NCI-H510A treated with DMSO at 0.1 percent for 48 hours (cell line): ENCODE results near the gene ATXN3L.
"Not testable (repeated sequence)": the region's sequence is repeated elsewhere in the genome, so short reads cannot be mapped to it uniquely, and the experiment has no call there.

Source experiments
- DNase-seq: peaks from one replicate; lab custom pipeline; 2025; lab: John Stamatoyannopoulos, UW

ATXN3L gene

DNA sequence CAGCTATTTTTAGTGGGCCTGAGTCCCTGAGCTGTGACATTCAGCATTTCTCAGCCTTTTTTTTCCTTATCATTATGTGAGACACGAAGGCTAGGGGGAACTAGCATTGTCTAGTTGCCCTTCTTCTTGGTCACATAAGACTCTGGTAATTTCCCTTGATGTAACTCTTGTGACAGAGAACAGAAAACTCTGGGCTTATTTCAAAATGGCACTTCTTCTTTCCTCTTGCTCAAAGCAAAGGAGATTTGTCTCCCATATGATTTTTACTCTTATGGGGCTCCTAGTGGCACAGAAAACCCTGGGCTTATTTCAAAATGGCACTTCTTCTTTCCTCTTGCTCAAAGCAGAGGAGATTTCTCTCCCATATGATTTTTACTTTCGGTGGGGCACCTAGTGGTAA, 14.7 kb downstream of the ATXN3L start:
- DNase-seq = no peak

DNA sequence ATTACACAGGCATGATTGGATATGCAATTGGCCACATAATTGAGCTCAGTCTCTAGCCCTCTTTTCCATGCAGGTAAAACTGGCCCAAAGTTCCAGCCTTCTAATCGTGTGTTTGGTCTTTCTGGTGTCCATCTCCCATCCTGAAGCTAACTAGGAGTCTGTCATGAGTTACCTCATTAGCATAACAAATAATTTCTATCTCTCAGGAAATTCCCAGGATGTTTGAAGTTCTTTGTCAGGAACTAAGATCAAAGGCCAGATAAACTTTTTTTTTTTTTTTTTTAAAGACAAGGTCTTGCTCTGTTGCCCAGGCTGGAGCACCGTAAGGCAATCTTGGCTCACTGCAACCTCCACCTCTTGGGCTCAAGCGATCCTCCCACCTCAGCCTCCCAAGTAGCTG, 15.8 kb downstream of the ATXN3L start:
- no peak for DNase-seq

DNA sequence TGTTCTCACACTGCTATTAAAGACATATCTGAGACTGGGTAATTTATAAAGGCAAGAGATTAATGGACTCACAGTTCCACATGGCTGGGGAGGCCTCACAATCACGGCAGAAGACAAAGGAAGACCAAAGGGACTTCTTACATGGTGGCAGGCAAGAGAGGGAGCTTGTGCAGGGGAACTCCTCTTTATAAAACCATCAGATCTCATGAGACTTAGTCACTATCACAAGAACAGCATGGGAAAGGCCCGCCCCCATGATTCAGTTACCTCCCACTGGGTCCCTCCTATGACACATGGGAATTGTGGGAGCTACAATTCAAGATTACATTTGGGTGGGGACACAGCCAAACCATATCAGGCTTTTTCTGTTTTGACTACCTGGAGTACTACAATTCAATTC, 16.6 kb downstream of the ATXN3L start:
- not testable (repeated sequence) for DNase-seq

DNA sequence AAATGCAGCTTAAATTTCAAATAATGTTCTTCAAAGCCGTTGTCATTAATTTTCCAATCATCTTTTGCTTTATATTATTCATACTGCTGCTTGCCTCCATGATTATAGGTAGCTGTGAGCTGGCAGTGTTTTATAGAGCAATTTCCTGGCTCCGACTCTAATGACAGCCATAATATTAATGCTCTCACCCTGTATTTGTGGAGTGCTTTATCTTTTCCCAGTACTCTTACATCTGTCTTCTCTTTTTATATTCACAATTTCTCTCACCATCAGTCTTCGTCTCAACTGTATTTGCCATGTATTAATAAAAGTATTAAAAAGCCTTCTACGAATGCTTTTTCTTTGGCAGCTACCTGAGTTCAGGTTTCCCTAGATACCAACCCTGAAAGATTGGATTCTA, 21.0 kb downstream of the ATXN3L start:
- DNase-seq = no peak

DNA sequence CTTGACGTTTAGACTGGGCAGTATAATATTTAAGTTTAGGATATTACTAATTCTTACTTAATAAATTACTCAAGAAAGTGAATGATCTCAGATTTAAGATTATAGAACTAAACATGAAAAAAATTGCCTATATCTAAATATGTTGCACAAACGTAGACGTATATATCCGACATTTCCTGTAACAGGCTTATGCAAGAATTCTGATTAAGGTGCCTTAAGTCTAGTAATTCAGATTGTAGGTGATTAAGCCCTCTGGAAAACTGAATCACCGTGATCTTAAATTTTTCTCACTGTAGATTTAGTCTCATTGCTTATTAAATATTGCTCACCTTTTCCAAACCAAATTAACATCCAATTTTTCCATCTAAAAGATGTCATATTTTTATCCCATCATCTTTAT, 24.0 kb downstream of the ATXN3L start:
- DNase-seq = no peak

DNA sequence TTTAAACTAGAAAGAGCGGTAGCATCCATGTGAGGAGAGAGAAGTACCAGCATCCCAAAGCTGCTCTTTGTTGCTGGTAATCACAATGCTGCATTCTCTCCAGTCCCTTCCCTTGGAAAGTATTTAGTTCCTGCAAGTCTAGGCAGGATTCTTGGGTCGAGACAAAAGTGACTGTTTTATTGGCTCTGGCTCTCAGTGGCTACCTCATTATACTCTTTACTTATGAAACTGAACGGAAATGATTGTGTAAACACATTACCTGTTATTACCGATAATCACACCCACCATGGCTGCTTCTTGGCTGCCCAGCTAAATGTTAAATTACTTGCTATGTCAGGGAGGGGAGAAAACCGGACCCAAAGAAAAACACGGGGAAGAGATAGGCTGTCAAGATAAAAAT, 26.2 kb downstream of the ATXN3L start:
- DNase-seq = peak; percentile 29

DNA sequence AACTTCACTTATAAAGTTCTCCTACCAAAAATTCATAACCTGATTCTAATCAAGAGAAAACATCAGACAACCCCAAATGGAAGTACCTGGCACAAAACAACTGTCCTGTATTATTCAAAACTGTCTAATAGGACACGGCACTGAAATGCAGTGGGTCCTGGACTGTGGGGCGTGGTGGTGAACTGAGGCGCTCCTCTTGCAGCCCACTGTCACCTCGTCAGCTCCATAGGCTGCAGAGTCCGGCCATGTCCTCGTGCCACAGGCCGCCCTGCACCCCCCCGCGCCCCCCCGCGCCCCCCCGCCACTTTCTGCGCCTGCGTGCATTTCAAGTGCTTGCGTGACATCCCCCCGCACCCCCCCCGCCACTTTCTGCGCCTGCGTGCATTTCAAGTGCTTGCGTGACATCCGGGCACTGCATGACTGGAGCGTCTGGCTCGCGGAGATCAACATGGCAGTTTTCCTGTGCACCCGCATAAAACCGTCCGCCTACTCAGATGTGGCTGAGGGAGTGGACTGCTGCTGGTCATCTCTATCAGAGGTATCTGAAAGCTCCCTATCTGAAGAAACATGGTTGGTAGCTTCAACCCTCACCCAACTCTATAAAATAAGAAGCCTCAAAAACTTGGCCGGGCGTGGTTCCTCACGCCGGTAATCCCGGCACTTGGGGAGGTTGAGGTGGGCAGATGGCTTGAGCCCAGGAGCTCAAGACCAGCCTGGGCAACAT, 28.8 kb downstream of the ATXN3L start:
- no peak for DNase-seq

DNA sequence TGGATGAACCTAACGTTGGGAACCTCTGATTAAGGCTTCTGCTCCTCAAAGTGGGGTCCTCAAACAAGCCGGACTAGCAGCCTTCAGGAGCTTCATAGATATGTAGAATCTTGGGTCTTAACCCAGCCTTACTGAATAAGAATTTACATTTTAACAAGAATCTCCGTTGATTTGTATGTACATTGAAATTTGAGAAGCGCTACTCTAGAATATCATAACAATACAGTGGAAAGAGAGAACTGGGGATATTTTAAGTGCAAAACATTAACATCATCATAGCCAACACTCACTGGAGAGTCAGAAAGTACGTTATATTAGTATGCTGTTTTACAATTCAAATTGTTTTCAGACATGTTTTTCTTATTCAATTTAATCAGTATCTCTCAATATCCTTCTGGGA, 31.2 kb downstream of the ATXN3L start:
- DNase-seq = no peak

DNA sequence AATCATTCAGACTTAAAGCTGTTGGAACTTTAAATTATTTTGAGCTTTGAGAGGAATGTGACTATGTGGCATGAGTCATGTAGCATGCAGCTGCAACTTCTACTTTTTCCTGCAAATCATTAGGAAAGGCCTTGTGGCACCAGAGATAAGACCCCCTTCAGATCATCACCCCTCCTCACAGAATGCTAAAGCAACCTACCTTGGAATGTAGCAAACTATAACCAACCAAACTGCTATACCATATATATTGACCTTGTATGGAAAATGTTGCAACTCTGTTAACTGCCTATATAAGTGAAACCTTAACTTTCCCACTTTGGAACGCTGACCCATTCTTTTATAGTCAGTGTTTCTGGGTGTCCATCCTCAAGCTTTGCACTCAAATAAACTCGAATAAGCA, 32.0 kb downstream of the ATXN3L start:
- no peak for DNase-seq

DNA sequence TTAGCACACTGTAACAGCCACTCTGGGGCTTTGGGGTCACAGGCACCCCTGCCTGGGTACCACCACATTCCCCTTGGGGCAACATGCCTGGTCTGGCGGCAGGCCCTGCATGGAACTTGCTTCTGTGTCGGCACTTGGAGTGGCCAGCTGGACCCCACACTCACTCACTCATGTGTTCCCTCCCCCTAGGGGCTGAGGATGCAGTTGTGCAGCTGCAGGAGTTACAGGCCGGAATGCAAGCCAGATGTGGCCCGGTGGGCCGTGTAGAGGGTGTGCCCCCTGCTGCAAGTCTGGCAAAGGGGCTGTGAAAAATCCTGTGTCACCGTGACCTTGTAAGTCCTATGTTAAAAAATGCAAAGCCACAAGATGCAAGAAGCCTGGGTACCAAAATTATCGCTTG, 34.2 kb downstream of the ATXN3L start:
- DNase-seq = no peak

DNA sequence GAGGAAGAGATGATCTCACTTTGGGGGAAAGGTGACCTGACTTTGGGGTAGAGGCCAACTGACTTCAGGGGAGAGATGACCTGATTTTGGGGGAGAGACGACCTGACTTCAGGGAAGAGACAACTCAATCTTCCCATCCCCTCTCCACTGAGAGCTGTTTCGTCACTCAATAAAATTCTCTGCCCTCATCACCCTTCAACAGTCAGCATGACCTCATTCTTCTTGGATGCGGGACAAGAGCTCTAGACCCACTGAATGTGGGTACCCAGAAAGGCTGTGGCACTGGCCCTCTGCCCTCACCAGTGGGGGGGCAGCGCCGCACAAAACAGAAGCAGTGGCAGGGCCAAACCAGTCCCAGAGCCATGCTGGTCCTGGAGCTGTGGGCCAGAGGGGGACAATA, 34.6 kb downstream of the ATXN3L start:
- no peak for DNase-seq

DNA sequence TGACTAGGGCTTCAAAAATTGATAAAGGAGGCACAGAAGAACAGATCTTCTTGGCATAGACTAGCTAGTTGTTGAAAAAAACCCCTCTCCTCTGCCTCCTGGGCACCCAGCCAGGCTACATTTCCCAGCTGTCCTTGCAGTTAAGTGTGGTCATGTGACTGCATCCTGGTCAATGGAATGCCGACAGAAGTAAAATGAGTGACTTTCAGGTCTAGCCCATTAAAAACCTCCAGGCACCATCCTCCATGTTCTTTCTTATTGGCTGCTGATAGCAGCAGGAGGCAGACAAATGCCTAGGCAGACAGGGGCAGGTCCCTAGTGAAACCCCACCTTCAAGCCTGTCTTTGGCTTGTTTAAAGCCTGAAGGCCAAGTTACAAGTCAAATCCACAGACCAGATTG, 35.3 kb downstream of the ATXN3L start:
- no peak for DNase-seq

DNA sequence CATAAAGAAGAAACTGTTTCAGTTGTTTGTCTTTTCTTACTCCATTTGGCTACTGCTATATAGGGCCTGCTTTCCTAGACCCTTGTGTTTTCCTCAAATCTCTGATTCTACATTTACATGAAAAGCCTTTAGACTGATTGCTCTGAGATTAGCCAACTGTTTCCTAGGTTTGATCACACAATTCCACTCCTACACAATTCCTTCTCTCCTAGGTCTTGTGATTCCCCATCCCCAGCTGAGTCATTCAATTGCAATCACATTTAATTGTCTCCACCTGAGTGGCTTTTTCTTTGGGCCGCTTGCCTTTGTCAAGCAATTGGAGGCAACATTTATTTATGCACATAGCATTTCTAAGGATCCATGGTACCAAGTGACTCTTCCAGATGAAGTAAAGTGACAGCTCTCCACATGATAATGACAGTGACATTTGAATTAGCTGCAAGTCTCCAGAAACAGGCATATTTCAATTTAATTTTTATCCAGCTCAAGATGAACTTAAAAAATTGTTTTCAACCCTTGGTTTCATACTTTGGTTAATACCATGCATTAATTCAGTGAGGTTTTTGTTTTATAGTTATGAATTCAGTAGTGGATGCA, 35.8 kb downstream of the ATXN3L start:
- DNase-seq = no peak

DNA sequence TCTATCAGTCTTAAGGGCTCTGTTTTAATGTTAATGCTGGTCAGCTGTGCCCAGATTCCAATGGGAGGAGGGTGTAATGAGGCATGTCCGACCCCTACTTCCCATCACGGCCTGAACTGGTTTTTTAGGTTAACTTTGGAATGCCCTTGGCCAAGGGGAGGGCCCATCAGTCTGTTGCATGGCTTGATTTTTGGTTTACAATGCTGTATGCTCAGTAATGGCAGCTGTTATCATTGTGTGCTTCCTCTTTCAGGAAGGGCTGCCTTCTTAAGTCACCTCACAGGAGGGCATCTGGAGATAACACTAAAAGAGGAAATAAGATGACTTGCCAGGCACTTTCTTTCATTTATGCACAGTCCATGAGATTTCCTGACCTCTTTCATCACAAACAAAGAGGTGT, 36.3 kb downstream of the ATXN3L start:
- DNase-seq = no peak

DNA sequence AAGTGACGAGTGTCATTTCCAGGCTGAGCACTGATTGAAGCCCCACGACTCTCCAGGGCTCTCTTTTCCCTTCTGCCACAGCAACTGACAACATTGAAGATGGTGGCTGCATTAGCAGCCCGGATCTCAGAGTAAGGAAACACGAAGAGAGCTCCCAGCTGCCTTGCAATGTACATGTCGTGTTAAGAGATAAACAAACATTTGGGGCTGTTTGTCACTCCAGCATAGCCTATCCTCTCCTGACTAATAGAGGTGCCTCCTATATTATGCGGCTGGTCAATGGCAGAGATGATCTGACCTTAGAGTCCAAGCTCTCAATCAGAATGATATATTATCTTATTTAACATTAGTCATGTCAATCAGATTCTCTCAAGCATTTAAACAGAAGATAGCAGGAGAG, 38.6 kb downstream of the ATXN3L start:
- DNase-seq = no peak

DNA sequence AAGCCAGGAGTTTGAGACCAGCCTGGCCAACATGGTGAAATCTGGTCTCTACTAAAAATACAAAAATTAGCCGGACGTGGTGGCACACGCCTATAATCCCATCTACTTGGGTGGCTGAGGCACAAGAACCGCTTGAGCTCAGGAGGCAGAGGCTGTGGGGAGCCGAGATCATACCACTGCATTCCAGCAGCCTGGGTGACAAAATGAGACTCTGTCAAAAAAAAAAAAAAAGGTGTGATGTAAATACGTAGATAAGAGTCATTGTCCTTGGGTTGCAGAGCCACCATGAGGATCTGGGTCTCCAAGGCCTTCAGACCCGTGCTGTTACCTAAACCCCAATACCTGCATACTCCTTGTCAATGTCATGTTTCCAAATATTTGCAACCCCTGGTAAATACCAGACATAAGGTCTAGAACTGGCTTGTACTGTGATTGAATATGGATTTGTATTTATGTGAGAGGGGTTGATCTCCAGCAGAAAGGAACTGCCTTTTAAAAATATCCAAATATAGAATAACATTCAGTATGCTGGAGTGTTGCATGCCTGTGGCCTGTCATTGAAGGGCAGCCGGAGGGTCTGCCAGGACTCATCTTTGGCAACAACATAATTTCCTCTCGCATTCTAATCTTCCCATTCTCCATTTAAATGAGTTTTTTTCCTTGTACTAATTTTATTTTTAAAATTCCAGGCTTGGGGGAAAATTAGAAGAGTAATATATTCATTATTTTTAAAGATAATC, 40.4 kb downstream of the ATXN3L start:
- DNase-seq = no peak

DNA sequence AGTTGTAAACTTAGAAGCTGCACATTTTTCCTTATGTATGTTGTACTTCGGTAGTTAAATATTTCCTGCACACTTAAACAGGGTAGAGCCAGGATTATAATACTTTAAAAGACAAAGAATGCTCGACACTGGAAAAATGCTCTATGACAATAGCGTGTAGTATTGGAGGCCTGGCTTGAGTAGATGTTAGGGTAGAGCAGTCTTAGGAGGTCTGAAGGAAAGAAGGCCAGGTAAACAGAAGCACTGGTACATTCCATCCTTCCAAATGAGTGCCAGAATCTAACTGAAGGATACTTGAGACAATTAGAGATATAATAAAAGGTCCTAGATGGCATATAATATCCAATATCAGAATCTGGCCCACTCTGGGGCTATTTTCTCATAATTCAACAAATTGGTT, 42.3 kb downstream of the ATXN3L start:
- no peak for DNase-seq

DNA sequence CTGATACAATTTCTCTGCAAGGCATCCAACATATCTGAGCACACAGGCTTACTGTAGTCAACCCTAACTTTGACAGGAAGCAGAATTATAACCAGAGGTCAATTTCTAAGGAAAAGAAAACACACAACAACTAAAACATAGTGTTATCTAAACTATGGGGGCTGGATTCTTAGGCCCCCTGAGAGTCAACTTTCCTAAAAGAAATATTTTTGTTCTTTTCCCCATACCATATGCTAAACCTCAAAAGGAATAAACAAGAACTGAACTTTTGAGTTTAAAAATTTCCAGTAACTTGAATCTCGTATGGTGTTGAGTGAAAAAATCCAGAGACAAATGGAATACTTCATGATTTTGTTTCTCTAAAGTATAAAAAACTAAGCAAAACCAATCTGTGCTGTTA, 42.9 kb downstream of the ATXN3L start:
- DNase-seq = no peak

DNA sequence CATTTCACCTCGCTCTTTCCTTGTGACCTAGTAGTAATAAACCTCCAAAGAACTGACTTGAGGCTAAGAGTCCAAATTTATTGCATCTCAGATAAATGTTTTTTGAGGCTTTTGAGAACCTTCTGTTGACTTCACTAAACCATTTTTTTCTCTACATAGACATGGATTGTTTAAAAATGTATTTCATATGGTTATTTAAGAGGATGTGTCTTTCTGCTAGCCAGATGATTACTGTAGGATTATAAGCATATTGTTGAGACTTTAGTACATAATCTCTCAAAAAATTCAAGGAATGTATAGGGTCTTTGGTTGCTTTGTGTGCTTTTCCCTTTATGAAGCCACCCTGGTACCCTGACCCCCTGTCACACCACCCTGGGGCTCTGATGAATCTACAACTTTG, 44.8 kb downstream of the ATXN3L start:
- DNase-seq = no peak

DNA sequence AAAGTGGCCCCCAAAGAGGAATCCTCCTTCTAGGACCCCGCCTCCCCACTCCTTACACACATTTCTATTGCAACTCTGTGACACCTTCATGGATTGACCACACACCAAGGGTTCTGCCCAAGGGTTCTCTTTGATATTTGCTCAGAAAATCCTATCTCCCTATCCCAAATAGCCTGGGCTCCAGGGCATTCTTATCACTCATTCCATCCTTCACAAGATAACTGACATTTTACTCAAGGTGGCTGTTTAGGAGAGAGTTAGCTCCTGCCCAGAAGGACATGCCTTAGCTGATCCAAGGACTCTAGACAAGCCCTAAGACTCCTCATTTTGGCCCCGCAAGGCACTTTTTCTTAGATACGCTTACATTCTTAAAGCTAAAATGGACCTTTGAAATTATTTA, 47.4 kb downstream of the ATXN3L start:
- no peak for DNase-seq

DNA sequence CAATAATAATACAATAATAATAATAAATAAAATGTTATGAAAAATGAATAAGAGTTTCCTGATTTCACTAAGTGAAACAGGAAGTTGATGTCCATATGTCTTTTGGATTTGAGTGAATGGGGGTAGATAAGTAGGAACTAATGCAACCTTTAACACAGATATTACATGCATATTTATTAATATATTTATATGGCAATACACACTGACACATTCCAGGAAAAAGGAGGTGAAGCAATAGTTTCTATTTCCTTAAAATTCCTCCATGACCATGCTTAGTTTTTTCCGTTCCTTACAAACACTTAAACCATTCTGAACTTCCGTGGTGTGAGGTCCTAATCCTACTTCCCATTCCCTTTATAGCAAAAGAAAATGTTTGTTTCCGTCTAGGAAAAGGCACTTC, 48.3 kb downstream of the ATXN3L start:
- no peak for DNase-seq

DNA sequence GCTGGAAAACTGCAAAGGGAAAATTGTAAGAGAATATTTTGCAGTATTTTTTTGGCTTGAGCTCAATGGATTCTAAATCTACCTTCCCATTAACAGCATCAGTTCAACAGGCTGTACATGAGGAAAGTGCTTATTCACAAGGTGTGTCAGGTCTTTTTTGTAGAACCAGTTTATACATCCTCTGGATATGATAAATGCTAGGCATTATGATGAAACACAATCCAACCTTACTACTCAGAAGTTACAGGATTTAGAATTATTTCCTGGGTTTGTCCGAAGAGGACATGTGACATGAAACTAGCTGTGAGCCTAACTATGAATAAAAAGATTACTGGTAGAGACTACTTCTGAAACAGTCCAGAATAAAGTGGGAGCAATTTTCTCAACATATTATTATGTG, 49.5 kb downstream of the ATXN3L start:
- DNase-seq = no peak

DNA sequence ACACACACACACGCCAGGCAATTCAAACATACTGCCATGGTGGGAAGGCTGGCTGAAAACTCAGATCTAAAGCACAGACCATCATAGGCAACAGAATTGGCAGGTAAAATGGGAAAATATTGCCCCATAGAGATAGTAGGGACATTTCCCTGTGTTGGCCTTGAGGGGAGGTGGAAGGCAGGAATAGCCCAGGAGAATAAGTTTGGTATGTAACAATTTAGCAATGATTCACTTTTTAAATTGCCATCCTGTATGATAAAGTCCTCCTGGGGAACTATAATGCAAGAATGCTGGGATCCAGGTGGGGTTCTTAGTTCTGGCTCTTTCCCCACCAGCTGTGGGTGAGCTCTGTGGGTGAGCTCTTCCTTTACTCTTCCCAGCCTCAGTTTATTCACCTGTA, 51.0 kb downstream of the ATXN3L start:
- DNase-seq = no peak
